Naive thymus-derived CD4-positive, alpha-beta T cell (primary cell): ENCODE data around the gene CAMTA1. TPM values are rescaled to one million over a fixed set of nuclear protein-coding genes. Genes with fewer than 3 reads are reported as not detected.

ENCODE experiments used
- ATAC-seq: fragments of 150-1000 bp; cut with Tn5 transposase; 2 replicates; pipeline ENCODE4 v1.10.0; 2021; ENCODE audit warnings: mild to moderate bottlenecking, moderate library complexity
- CTCF ChIA-PET: fragments of 350-600 bp; sonication (Branson Sonifier 250); formaldehyde crosslinking; loops from one replicate; lab custom pipeline; 2021; ENCODE audit warnings: antibody characterized with exemption; lab: Charles Lee
- POLR2A ChIA-PET: fragments of 350-600 bp; sonication (Branson Sonifier 250); formaldehyde crosslinking; loops from one replicate; lab custom pipeline; 2021; ENCODE audit warnings: antibody characterized with exemption, inconsistent platforms; lab: Charles Lee
- DNase-seq, 9 donors: peaks; one replicate each; pipeline versions ENCODE4 v3.0.0 to v3.0.0-alpha.2; 2020 to 2022; ENCODE audit warnings: mixed read lengths in 1 of 9
- H3K27ac ChIP-seq: one replicate; pipeline ENCODE4 v1.7.0; 2013; ENCODE audit warnings: mild to moderate bottlenecking, low read depth, low read length, moderate library complexity
- H3K27me3 ChIP-seq, 2 donors: one replicate each; pipeline ENCODE4 v1.7.0; 2013; ENCODE audit warnings: low read length in 2 of 2, mild to moderate bottlenecking in 2 of 2, moderate library complexity in 2 of 2; ENCODE audit not compliant: control insufficient read depth in 2 of 2, insufficient read depth in 2 of 2
- H3K36me3 ChIP-seq, 3 experiments: 1 replicate in 2 of 3; 2 replicates in 1 of 3; pipeline ENCODE4 v1.7.0; 2013; ENCODE audit warnings: low read length in 3 of 3, mild to moderate bottlenecking in 3 of 3, moderate library complexity in 1 of 3; ENCODE audit not compliant: insufficient read depth in 3 of 3, control insufficient read depth in 2 of 3
- H3K4me1 ChIP-seq, 2 donors: one replicate each; pipeline ENCODE4 v1.7.0; 2013; ENCODE audit warnings: low read length in 2 of 2, mild to moderate bottlenecking in 2 of 2, moderate library complexity in 1 of 2; ENCODE audit not compliant: control insufficient read depth in 2 of 2, insufficient read depth in 2 of 2
- H3K4me3 ChIP-seq: 2 replicates; pipeline ENCODE4 v1.7.0; 2013; ENCODE audit warnings: mild to moderate bottlenecking, low read length
- H3K9me3 ChIP-seq, 3 experiments: 1 replicate in 2 of 3; 2 replicates in 1 of 3; pipeline ENCODE4 v1.7.0; 2013; ENCODE audit warnings: low read length in 3 of 3; ENCODE audit not compliant: control insufficient read depth in 2 of 3
- H3K27ac Mint-ChIP-seq, 9 donors: one replicate each; pipeline ENCODE4 v1.8.0; 2020 to 2022; ENCODE audit warnings: mixed read lengths in 9 of 9, mild to moderate bottlenecking in 8 of 9, moderate library complexity in 5 of 9, inconsistent platforms in 2 of 9
- H3K27me3 Mint-ChIP-seq, 5 donors: one replicate each; pipeline ENCODE4 v1.8.0; 2021 to 2022; ENCODE audit warnings: mixed read lengths in 5 of 5, mild to moderate bottlenecking in 1 of 5
- H3K36me3 Mint-ChIP-seq, 5 donors: one replicate each; pipeline ENCODE4 v1.8.0; 2020 to 2022; ENCODE audit warnings: mixed read lengths in 5 of 5, mild to moderate bottlenecking in 3 of 5, inconsistent platforms in 1 of 5
- H3K4me1 Mint-ChIP-seq, 7 donors: one replicate each; pipeline ENCODE4 v1.8.0; 2020 to 2022; ENCODE audit warnings: mixed read lengths in 7 of 7, mild to moderate bottlenecking in 3 of 7, inconsistent platforms in 1 of 7
- H3K4me3 Mint-ChIP-seq, 10 donors: one replicate each; pipeline ENCODE4 v1.8.0; 2020 to 2022; ENCODE audit warnings: mild to moderate bottlenecking in 10 of 10, mixed read lengths in 10 of 10, moderate library complexity in 6 of 10, inconsistent platforms in 2 of 10
- H3K9me3 Mint-ChIP-seq, 11 donors: one replicate each; pipeline ENCODE4 v1.8.0; 2020 to 2022; ENCODE audit warnings: mixed read lengths in 11 of 11, mild to moderate bottlenecking in 4 of 11, inconsistent platforms in 1 of 11, moderate library complexity in 1 of 11
- intact Hi-C, 2 donors: fragments of 100-400 bp; cut with micrococcal nuclease; formaldehyde crosslinking; loops; one replicate each; pipeline ENCODE4 v1.15.1; 2023
- polyA plus RNA-seq, 2 donors: library from polyadenylated mRNA; unstranded; fragments of 300-500 nt; fragmentation: Illumina TruSeq; gene quantifications; one replicate each; pipeline ENCODE4 v1.2.3, GENCODE V29; 2021
- total RNA-seq, 6 experiments: library from RNA in 5 of 6; stranded (reverse) in 5 of 6; gene quantifications; 1 replicate in 5 of 6; 2 replicates in 1 of 6; pipeline ENCODE4 v1.2.3 and lab custom pipeline; 2021 to 2026

Gene CAMTA1
- total and polyA plus RNA-seq, 7 experiments from 2014 or later, result 38.1 to 68.6 (median 42.6) TPM

DNA sequence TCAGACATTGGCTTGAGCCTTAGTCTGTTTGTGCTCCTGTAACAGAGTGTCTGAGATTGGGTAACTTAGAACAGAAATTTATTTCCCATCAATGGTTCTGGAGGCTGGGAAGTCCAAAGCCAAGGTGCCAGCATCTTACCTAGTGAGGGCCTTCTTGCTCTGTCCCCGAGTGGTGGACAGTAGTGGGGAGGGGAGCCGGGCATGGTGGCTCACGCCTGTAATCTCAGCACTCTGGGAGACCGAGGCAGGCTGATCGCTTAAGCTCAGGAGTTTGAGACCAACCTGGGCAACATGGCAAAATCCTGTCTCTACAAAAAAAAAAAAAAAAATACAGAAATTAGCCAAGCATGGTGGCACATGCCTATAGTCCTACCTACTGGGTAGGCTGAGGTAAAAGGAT, 649.3 kb downstream of the CAMTA1 start:
- no peaks in the 10 kb centered on the region for H3K36me3 ChIP-seq
- no peak overlapping the region for H3K4me3 ChIP-seq
- Mint-ChIP-seq H3K4me3 (no peak overlapping the region), H3K36me3 (no peaks in the 10 kb centered on the region), H3K27ac (no peak overlapping the region), H3K9me3 (peaks cover 0 to 8% (median 0%) of the 10 kb centered on the region in 11 donors), H3K4me1 (no peaks in the 10 kb centered on the region), H3K27me3 (peaks cover 0 to 15% (median 0%) of the 10 kb centered on the region in 5 donors)
- no peaks in the 10 kb centered on the region for H3K4me1 ChIP-seq
- intact Hi-C loops, result no loop called here
- H3K27ac ChIP-seq, result no peak overlapping the region
- ChIA-PET POLR2A (no interaction called here), CTCF (no interaction called here)
- DNase-seq, result no peak
- ATAC-seq, result no peak
- H3K9me3 ChIP-seq, result peaks cover 0 to 6% (median 0%) of the 10 kb centered on the region in 3 experiments
- no peaks in the 10 kb centered on the region for H3K27me3 ChIP-seq

- intact Hi-C loops, result no loop called here
- Mint-ChIP-seq H3K4me3 (no peak overlapping the region), H3K9me3 (peaks cover 0 to 8% (median 0%) of the 10 kb centered on the region in 11 donors), H3K27me3 (peaks cover 0 to 15% (median 0%) of the 10 kb centered on the region in 5 donors), H3K36me3 (no peaks in the 10 kb centered on the region), H3K27ac (no peak overlapping the region), H3K4me1 (no peaks in the 10 kb centered on the region)
- H3K36me3 ChIP-seq, result no peaks in the 10 kb centered on the region
- H3K4me1 ChIP-seq, result no peaks in the 10 kb centered on the region
- POLR2A ChIA-PET, result no interaction called here
- H3K27ac ChIP-seq, result no peak overlapping the region
- CTCF ChIA-PET, result no interaction called here
- DNase-seq, result no peak
- no peak overlapping the region for H3K4me3 ChIP-seq
- H3K27me3 ChIP-seq, result no peaks in the 10 kb centered on the region
- no peak for ATAC-seq
- peaks cover 0 to 6% (median 0%) of the 10 kb centered on the region in 3 experiments for H3K9me3 ChIP-seq
These were observed 650.2 kb downstream of the CAMTA1 start for GRCh38 chr1:7435276-7436055.

- no peak for ATAC-seq
- ChIA-PET CTCF (interaction anchor here (0.5 kb wide), 1 partner anchor 414 kb away, joined by 5 read pairs; no protein-coding TSS in a partner anchor), POLR2A (no interaction called here)
- Mint-ChIP-seq H3K4me3 (no peak overlapping the region), H3K4me1 (no peaks in the 10 kb centered on the region), H3K27ac (no peak overlapping the region), H3K36me3 (no peaks in the 10 kb centered on the region), H3K9me3 (peaks cover 0 to 8% (median 0%) of the 10 kb centered on the region in 11 donors), H3K27me3 (peaks cover 0 to 15% (median 0%) of the 10 kb centered on the region in 5 donors)
- Histone ChIP-seq H3K36me3 (no peaks in the 10 kb centered on the region), H3K4me3 (no peak overlapping the region), H3K27ac (no peak overlapping the region), H3K4me1 (no peaks in the 10 kb centered on the region), H3K9me3 (peaks cover 0 to 6% (median 0%) of the 10 kb centered on the region in 3 experiments), H3K27me3 (no peaks in the 10 kb centered on the region)
- DNase-seq, result no peak
- intact Hi-C loops, result no loop called here
These were observed 651.1 kb downstream of the CAMTA1 start for GRCh38 chr1:7436056-7437005.

DNA sequence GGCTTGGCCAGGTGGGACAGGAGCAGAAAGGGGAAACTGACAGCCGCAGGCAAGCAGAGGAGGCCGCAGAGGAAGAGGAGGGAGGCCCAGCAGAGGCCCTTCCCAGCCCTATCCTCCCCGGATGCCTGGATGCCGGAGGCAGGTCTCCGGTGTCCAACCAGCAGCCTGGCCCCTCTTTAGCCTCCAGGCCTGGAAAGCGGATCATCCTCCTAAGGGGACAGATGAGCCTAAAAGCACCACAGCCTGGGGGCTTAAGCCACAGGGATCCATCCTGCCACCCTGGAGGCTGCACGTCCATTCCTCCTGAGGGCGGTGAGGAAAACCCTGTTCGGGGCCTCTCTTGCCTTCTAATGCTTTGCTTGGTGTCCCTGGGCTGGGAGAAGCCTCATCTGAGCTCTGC, 651.8 kb downstream of the CAMTA1 start:
- ATAC-seq (no peak), DNase-seq (no peak)
- Histone ChIP-seq H3K4me3 (no peak overlapping the region), H3K36me3 (no peaks in the 10 kb centered on the region), H3K9me3 (peaks cover 0 to 6% (median 0%) of the 10 kb centered on the region in 3 experiments), H3K27ac (no peak overlapping the region), H3K27me3 (no peaks in the 10 kb centered on the region), H3K4me1 (no peaks in the 10 kb centered on the region)
- intact Hi-C loops, result no loop called here
- H3K36me3 Mint-ChIP-seq, result no peaks in the 10 kb centered on the region
- peaks cover 0 to 12% (median 0%) of the 10 kb centered on the region in 5 donors for H3K27me3 Mint-ChIP-seq
- no peak overlapping the region for H3K27ac Mint-ChIP-seq
- peaks cover 0 to 7% (median 0%) of the 10 kb centered on the region in 11 donors for H3K9me3 Mint-ChIP-seq
- H3K4me3 Mint-ChIP-seq, result no peak overlapping the region
- no peaks in the 10 kb centered on the region for H3K4me1 Mint-ChIP-seq
- ChIA-PET POLR2A (no interaction called here), CTCF (interaction anchor here (0.5 kb wide), 1 partner anchor 413 kb away, joined by 5 read pairs; no protein-coding TSS in a partner anchor)

GRCh38 chr1:7437608-7438395, 652.5 kb downstream of the CAMTA1 start:
- H3K4me3 Mint-ChIP-seq, result no peak overlapping the region
- Histone ChIP-seq H3K36me3 (no peaks in the 10 kb centered on the region), H3K4me3 (no peak overlapping the region), H3K27me3 (no peaks in the 10 kb centered on the region), H3K4me1 (no peaks in the 10 kb centered on the region), H3K9me3 (peaks cover 0 to 6% (median 0%) of the 10 kb centered on the region in 3 experiments), H3K27ac (no peak overlapping the region)
- intact Hi-C loops, result no loop called here
- no peaks in the 10 kb centered on the region for H3K4me1 Mint-ChIP-seq
- H3K27me3 Mint-ChIP-seq, result peaks cover 0 to 8% (median 0%) of the 10 kb centered on the region in 5 donors
- ChIA-PET CTCF (no interaction called here), POLR2A (no interaction called here)
- no peak for ATAC-seq
- no peaks in the 10 kb centered on the region for H3K36me3 Mint-ChIP-seq
- no peak for DNase-seq
- H3K27ac Mint-ChIP-seq, result no peak overlapping the region
- peaks cover 0 to 4% (median 0%) of the 10 kb centered on the region in 11 donors for H3K9me3 Mint-ChIP-seq

DNA sequence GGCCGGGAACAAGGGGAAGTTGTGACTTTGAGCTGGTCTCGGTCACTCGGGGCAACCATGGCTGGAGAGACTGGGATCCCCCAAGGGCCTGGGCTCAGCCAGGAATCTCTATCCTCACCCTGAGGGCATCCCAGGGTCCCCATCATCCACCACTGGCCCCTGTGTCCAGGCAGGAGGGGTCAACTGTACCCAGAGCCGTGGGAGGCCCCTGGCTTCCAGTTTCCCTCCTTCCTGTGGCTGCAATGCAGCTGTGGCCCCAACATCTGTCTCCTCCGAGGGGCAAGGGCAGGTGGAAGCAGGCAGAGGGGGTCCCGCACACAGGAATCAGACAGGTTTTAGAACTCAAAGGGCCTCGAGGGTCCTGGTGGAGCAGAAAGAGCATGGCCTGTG, 653.1 kb downstream of the CAMTA1 start:
- Mint-ChIP-seq H3K36me3 (no peaks in the 10 kb centered on the region), H3K27ac (no peak overlapping the region), H3K9me3 (peaks cover 0 to 4% (median 0%) of the 10 kb centered on the region in 11 donors), H3K4me3 (no peak overlapping the region), H3K4me1 (no peaks in the 10 kb centered on the region), H3K27me3 (peaks cover 0 to 8% (median 0%) of the 10 kb centered on the region in 5 donors)
- ChIA-PET CTCF (no interaction called here), POLR2A (no interaction called here)
- Histone ChIP-seq H3K27me3 (no peaks in the 10 kb centered on the region), H3K27ac (no peak overlapping the region), H3K4me3 (no peak overlapping the region), H3K9me3 (peaks cover 0 to 6% (median 0%) of the 10 kb centered on the region in 3 experiments), H3K36me3 (no peaks in the 10 kb centered on the region), H3K4me1 (no peaks in the 10 kb centered on the region)
- ATAC-seq, result no peak
- no peak for DNase-seq
- intact Hi-C loops, result no loop called here
